ENCODE measurements around the gene SHOX. TPM values are rescaled to one million over a fixed set of nuclear protein-coding genes. Genes with fewer than 3 reads are reported as not detected.
A peak's percentile ranks its signal among the peaks of the same experiment; 100 is the strongest.
"Not testable (repeated sequence)": the region's sequence is repeated elsewhere in the genome, so short reads cannot be mapped to it uniquely, and the experiment has no call there.

The SHOX gene
- total RNA-seq, 2 experiments from 2014 or later, result not detected

- H3K27ac Mint-ChIP-seq; H3K36me3 Mint-ChIP-seq (ENCODE audit: low read depth); H3K9me3 Mint-ChIP-seq; H3K4me3 Mint-ChIP-seq; DNase-seq; CTCF ChIA-PET; intact Hi-C loops (cut with micrococcal nuclease): not testable (repeated sequence)
- H3K4me1 Mint-ChIP-seq (ENCODE audit: low read depth), result peaks cover 36% of the 10 kb centered on the region
- H3K27me3 Mint-ChIP-seq (ENCODE audit: low read depth), result peaks cover 69% of the 10 kb centered on the region
Measured at GRCh38 chrX:626047-626446, 4.5 kb upstream of the SHOX start.

- H3K27me3 Mint-ChIP-seq (ENCODE audit: low read depth), result peaks cover 71% of the 10 kb centered on the region
- H3K4me1 Mint-ChIP-seq (ENCODE audit: low read depth), result peaks cover 34% of the 10 kb centered on the region
- intact Hi-C loops (cut with micrococcal nuclease), result no loop called here
- no peak overlapping the region for H3K27ac Mint-ChIP-seq
- H3K9me3 Mint-ChIP-seq, result no peaks in the 10 kb centered on the region
- H3K36me3 Mint-ChIP-seq (ENCODE audit: low read depth), result no peaks in the 10 kb centered on the region
- no peak for DNase-seq
- CTCF ChIA-PET, result no interaction called here
- no peak overlapping the region for H3K4me3 Mint-ChIP-seq
Measured at GRCh38 chrX:626745-627509, 3.7 kb upstream of the SHOX start.

GRCh38 chrX:627510-627981 lies 3.0 kb upstream of the SHOX start:
- no peak for DNase-seq
- Mint-ChIP-seq H3K9me3 (no peaks in the 10 kb centered on the region), H3K4me1 (ENCODE audit: low read depth) (peaks cover 28% of the 10 kb centered on the region), H3K4me3 (no peak overlapping the region), H3K36me3 (ENCODE audit: low read depth) (no peaks in the 10 kb centered on the region), H3K27me3 (ENCODE audit: low read depth) (peaks cover 71% of the 10 kb centered on the region), H3K27ac (no peak overlapping the region)
- intact Hi-C loops (cut with micrococcal nuclease), result no loop called here
- CTCF ChIA-PET, result no interaction called here

GRCh38 chrX:627995-628394 lies 2.6 kb upstream of the SHOX start:
- H3K9me3 Mint-ChIP-seq, result no peaks in the 10 kb centered on the region
- intact Hi-C loops (cut with micrococcal nuclease), result no loop called here
- H3K4me1 Mint-ChIP-seq (ENCODE audit: low read depth), result peaks cover 23% of the 10 kb centered on the region
- peaks cover 71% of the 10 kb centered on the region for H3K27me3 Mint-ChIP-seq (ENCODE audit: low read depth)
- no peak overlapping the region for H3K27ac Mint-ChIP-seq
- CTCF ChIA-PET, result no interaction called here
- no peaks in the 10 kb centered on the region for H3K36me3 Mint-ChIP-seq (ENCODE audit: low read depth)
- H3K4me3 Mint-ChIP-seq, result no peak overlapping the region
- no peak for DNase-seq

GRCh38 chrX:629230-630006 lies 1.2 kb upstream of the SHOX start:
- no peak for DNase-seq
- no peaks in the 10 kb centered on the region for H3K9me3 Mint-ChIP-seq
- peaks cover 73% of the 10 kb centered on the region for H3K27me3 Mint-ChIP-seq (ENCODE audit: low read depth)
- H3K36me3 Mint-ChIP-seq (ENCODE audit: low read depth), result no peaks in the 10 kb centered on the region
- intact Hi-C loops (cut with micrococcal nuclease), result no loop called here
- peaks cover 18% of the 10 kb centered on the region for H3K4me1 Mint-ChIP-seq (ENCODE audit: low read depth)
- H3K27ac Mint-ChIP-seq, result no peak overlapping the region
- CTCF ChIA-PET, result no interaction called here
- no peak overlapping the region for H3K4me3 Mint-ChIP-seq

GRCh38 chrX:630007-630611 lies 482 bp upstream of the SHOX start:
- peaks cover 15% of the 10 kb centered on the region for H3K4me1 Mint-ChIP-seq (ENCODE audit: low read depth)
- H3K4me3 Mint-ChIP-seq, result no peak overlapping the region
- CTCF ChIA-PET, result no interaction called here
- H3K36me3 Mint-ChIP-seq (ENCODE audit: low read depth), result no peaks in the 10 kb centered on the region
- H3K9me3 Mint-ChIP-seq, result no peaks in the 10 kb centered on the region
- intact Hi-C loops (cut with micrococcal nuclease), result no loop called here
- DNase-seq, result no peak
- H3K27me3 Mint-ChIP-seq (ENCODE audit: low read depth), result peaks cover 70% of the 10 kb centered on the region
- no peak overlapping the region for H3K27ac Mint-ChIP-seq

- H3K4me3 Mint-ChIP-seq, result no peak overlapping the region
- H3K27me3 Mint-ChIP-seq (ENCODE audit: low read depth), result peaks cover 67% of the 10 kb centered on the region
- H3K27ac Mint-ChIP-seq, result no peak overlapping the region
- DNase-seq, result no peak
- H3K36me3 Mint-ChIP-seq (ENCODE audit: low read depth), result no peaks in the 10 kb centered on the region
- CTCF ChIA-PET, result no interaction called here
- intact Hi-C loops (cut with micrococcal nuclease), result no loop called here
- H3K4me1 Mint-ChIP-seq (ENCODE audit: low read depth), result peaks cover 15% of the 10 kb centered on the region
- H3K9me3 Mint-ChIP-seq, result no peaks in the 10 kb centered on the region
Measured at GRCh38 chrX:631802-632365, 1.3 kb downstream of the SHOX start.

GRCh38 chrX:632366-633042 lies 1.9 kb downstream of the SHOX start:
- no peak overlapping the region for H3K27ac Mint-ChIP-seq
- H3K4me3 Mint-ChIP-seq, result no peak overlapping the region
- intact Hi-C loops (cut with micrococcal nuclease), result no loop called here
- CTCF ChIA-PET, result no interaction called here
- DNase-seq, result peak; percentile 2
- H3K4me1 Mint-ChIP-seq (ENCODE audit: low read depth), result peaks cover 16% of the 10 kb centered on the region
- no peaks in the 10 kb centered on the region for H3K36me3 Mint-ChIP-seq (ENCODE audit: low read depth)
- peaks cover 67% of the 10 kb centered on the region for H3K27me3 Mint-ChIP-seq (ENCODE audit: low read depth)
- no peaks in the 10 kb centered on the region for H3K9me3 Mint-ChIP-seq

- intact Hi-C loops (cut with micrococcal nuclease), result no loop called here
- CTCF ChIA-PET, result no interaction called here
- Mint-ChIP-seq H3K9me3 (no peaks in the 10 kb centered on the region), H3K36me3 (ENCODE audit: low read depth) (no peaks in the 10 kb centered on the region), H3K27ac (no peak overlapping the region), H3K27me3 (ENCODE audit: low read depth) (peaks cover 68% of the 10 kb centered on the region), H3K4me1 (ENCODE audit: low read depth) (peaks cover 16% of the 10 kb centered on the region), H3K4me3 (no peak overlapping the region)
- peak; percentile 0 for DNase-seq
Measured at GRCh38 chrX:633043-633984, 2.7 kb downstream of the SHOX start.

- no peak overlapping the region for H3K27ac Mint-ChIP-seq
- H3K4me3 Mint-ChIP-seq, result no peak overlapping the region
- H3K27me3 Mint-ChIP-seq (ENCODE audit: low read depth), result peaks cover 74% of the 10 kb centered on the region
- peaks cover 12% of the 10 kb centered on the region for H3K4me1 Mint-ChIP-seq (ENCODE audit: low read depth)
- CTCF ChIA-PET, result no interaction called here
- no peaks in the 10 kb centered on the region for H3K36me3 Mint-ChIP-seq (ENCODE audit: low read depth)
- intact Hi-C loops (cut with micrococcal nuclease), result no loop called here
- no peaks in the 10 kb centered on the region for H3K9me3 Mint-ChIP-seq
- peak; percentile 1 for DNase-seq
Measured at GRCh38 chrX:633985-634958, 3.7 kb downstream of the SHOX start.
